NCI-H1417 treated with DMSO at 0.1 percent for 48 hours (cell line): ENCODE measurements around the gene ADAMTSL2.

Experiments
- DNase-seq: peaks from one replicate; lab custom pipeline; 2025; lab: John Stamatoyannopoulos, UW

The ADAMTSL2 gene

GRCh38 chr9:133589454-133590227 is 55.1 kb downstream of the ADAMTSL2 start:
- DNase-seq = no peak

- no peak for DNase-seq
These were observed 55.8 kb downstream of the ADAMTSL2 start for GRCh38 chr9:133590231-133590855.

- no peak for DNase-seq
These were observed 56.8 kb downstream of the ADAMTSL2 start for GRCh38 chr9:133591116-133591910.

GRCh38 chr9:133591985-133592384 is 57.5 kb downstream of the ADAMTSL2 start:
- DNase-seq = no peak

GRCh38 chr9:133592731-133593409 is 58.4 kb downstream of the ADAMTSL2 start:
- DNase-seq = no peak

GRCh38 chr9:133593587-133594253 is 59.2 kb downstream of the ADAMTSL2 start:
- no peak for DNase-seq

- DNase-seq = no peak
These were observed 59.8 kb downstream of the ADAMTSL2 start for GRCh38 chr9:133594310-133594709.

GRCh38 chr9:133595910-133596309 is 61.4 kb downstream of the ADAMTSL2 start:
- no peak for DNase-seq

- DNase-seq = no peak
These were observed 62.9 kb downstream of the ADAMTSL2 start for GRCh38 chr9:133597316-133597957.

- DNase-seq = no peak
These were observed 64.5 kb downstream of the ADAMTSL2 start for GRCh38 chr9:133598978-133599377.

GRCh38 chr9:133599470-133600173 is 65.1 kb downstream of the ADAMTSL2 start:
- DNase-seq = no peak

- no peak for DNase-seq
These were observed 66.2 kb downstream of the ADAMTSL2 start for GRCh38 chr9:133600739-133601138.

GRCh38 chr9:133601746-133602145 is 67.2 kb downstream of the ADAMTSL2 start:
- DNase-seq = no peak

- no peak for DNase-seq
These were observed 67.8 kb downstream of the ADAMTSL2 start for GRCh38 chr9:133602277-133602676.

- no peak for DNase-seq
These were observed 68.8 kb downstream of the ADAMTSL2 start for GRCh38 chr9:133603135-133603927.

GRCh38 chr9:133604214-133604613 is 69.7 kb downstream of the ADAMTSL2 start:
- no peak for DNase-seq

- no peak for DNase-seq
These were observed 70.4 kb downstream of the ADAMTSL2 start for GRCh38 chr9:133604856-133605255.

GRCh38 chr9:133605446-133605845 is 70.9 kb downstream of the ADAMTSL2 start:
- DNase-seq = no peak

- DNase-seq = no peak
These were observed 71.6 kb downstream of the ADAMTSL2 start for GRCh38 chr9:133605856-133606707.
